Tibial nerve (tissue), 4 donors: ENCODE results near the gene NOS1. TPM values are rescaled to one million over a fixed set of nuclear protein-coding genes. Genes with fewer than 3 reads are reported as not detected.

ENCODE experiments used
- DNase-seq, 2 donors: peaks; one replicate each; pipeline ENCODE4 v3.0.0-alpha.2; 2019; ENCODE audit warnings: low spot score in 2 of 2
- H3K27ac ChIP-seq, 4 donors: fragments of 200-600 bp; sonication (generic) in 3 of 4; one replicate each; pipeline ENCODE4 v1.5.1; 2017 to 2019; ENCODE audit warnings: mild to moderate bottlenecking in 1 of 4
- H3K27me3 ChIP-seq, 2 donors: fragments of 200-600 bp; sonication (generic) in 1 of 2; one replicate each; pipeline versions ENCODE4 v1.5.1 to v1.6.0; 2017 to 2019
- H3K36me3 ChIP-seq, 3 donors: fragments of 200-600 bp; sonication (generic); one replicate each; pipeline ENCODE4 v1.5.1; 2018 to 2019
- H3K4me1 ChIP-seq, 4 donors: fragments of 200-600 bp; sonication (generic) in 3 of 4; one replicate each; pipeline ENCODE4 v1.5.1; 2017 to 2019
- H3K4me3 ChIP-seq, 4 donors: fragments of 200-600 bp; sonication (generic) in 3 of 4; one replicate each; pipeline ENCODE4 v1.5.1; 2017 to 2019; ENCODE audit warnings: mild to moderate bottlenecking in 1 of 4, moderate library complexity in 1 of 4
- H3K9me3 ChIP-seq, 4 donors: fragments of 200-600 bp; sonication (generic) in 3 of 4; one replicate each; pipeline ENCODE4 v1.5.1; 2017 to 2019
- EP300 ChIP-seq, 2 donors: sonication (generic); formaldehyde crosslinking; IDR thresholded peaks; one replicate each; pipeline ENCODE4 v1.6.1; 2017; ENCODE audit warnings: antibody characterized with exemption in 2 of 2, mild to moderate bottlenecking in 1 of 2
- POLR2A ChIP-seq, 2 donors: fragments of 450-650 bp; IDR thresholded peaks; one replicate each; pipeline ENCODE4 v1.6.1; 2017; ENCODE audit warnings: antibody characterized with exemption in 2 of 2, mild to moderate bottlenecking in 2 of 2, moderate library complexity in 2 of 2
- WGBS, 2 donors: methylation state at CpG; one replicate each; pipeline ENCODE4 v1.1.5; 2018; 5-methylcytosine and 5-hydroxymethylcytosine counted together
- total RNA-seq, 4 donors: library from RNA; depleted of rRNA; stranded (reverse); fragments of >200 nt; gene quantifications; one replicate each; pipeline ENCODE4 v1.1.0, GENCODE V29; 2016
- TF ChIP-seq, protein P1 (sequence below), 5 experiments: fragments of 200-600 bp in 3 of 5; fragments of 450-650 bp in 2 of 5; sonication (generic) in 3 of 5; IDR thresholded peaks; one replicate each; pipeline ENCODE4 v1.5.1; 2016 to 2019; ENCODE audit warnings: antibody characterized with exemption in 5 of 5, mild to moderate bottlenecking in 3 of 5, moderate library complexity in 2 of 5

The NOS1 gene
- total RNA-seq, 4 donors from 2014 or later: 6.9 to 32.4 (median 28.1) TPM

DNA sequence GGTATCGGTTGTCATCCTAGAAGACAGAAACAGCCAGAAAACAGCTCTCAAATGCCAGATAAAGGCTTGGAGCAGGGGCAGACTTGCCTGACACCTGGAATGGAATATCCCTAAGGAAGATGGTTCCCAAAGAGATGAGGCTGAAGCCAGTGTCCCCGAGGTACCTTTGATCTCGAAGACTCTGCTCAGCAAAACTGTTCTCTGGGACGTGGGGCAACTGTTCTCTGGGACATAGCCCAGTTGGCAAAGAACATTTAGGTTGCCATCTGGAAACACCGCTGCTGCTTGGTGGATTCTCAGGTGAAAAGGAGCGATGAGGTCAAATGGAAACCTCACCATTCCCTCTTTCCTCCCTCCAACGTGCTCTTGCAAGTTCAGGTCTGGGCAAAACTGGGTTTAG lies 143.3 kb downstream of the NOS1 start:
- H3K36me3 ChIP-seq: no peaks in the 10 kb centered on the region
- 73 to 84% methylated on average over 7 of the region's 7 CpGs for WGBS, 2 donors
- no peaks in the 10 kb centered on the region for H3K27me3 ChIP-seq
- no peaks in the 10 kb centered on the region for H3K9me3 ChIP-seq
- TF ChIP-seq, protein P1, sequence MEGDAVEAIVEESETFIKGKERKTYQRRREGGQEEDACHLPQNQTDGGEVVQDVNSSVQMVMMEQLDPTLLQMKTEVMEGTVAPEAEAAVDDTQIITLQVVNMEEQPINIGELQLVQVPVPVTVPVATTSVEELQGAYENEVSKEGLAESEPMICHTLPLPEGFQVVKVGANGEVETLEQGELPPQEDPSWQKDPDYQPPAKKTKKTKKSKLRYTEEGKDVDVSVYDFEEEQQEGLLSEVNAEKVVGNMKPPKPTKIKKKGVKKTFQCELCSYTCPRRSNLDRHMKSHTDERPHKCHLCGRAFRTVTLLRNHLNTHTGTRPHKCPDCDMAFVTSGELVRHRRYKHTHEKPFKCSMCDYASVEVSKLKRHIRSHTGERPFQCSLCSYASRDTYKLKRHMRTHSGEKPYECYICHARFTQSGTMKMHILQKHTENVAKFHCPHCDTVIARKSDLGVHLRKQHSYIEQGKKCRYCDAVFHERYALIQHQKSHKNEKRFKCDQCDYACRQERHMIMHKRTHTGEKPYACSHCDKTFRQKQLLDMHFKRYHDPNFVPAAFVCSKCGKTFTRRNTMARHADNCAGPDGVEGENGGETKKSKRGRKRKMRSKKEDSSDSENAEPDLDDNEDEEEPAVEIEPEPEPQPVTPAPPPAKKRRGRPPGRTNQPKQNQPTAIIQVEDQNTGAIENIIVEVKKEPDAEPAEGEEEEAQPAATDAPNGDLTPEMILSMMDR (IDR thresholded peaks at IDR 0.05): no peak
- no peak for TF ChIP-seq EP300 (IDR thresholded peaks at IDR 0.05)
- no peak for TF ChIP-seq POLR2A (IDR thresholded peaks at IDR 0.05)
- no peak for DNase-seq
- no peak overlapping the region for H3K27ac ChIP-seq
- H3K4me3 ChIP-seq: no peak overlapping the region
- H3K4me1 ChIP-seq: no peaks in the 10 kb centered on the region

DNA sequence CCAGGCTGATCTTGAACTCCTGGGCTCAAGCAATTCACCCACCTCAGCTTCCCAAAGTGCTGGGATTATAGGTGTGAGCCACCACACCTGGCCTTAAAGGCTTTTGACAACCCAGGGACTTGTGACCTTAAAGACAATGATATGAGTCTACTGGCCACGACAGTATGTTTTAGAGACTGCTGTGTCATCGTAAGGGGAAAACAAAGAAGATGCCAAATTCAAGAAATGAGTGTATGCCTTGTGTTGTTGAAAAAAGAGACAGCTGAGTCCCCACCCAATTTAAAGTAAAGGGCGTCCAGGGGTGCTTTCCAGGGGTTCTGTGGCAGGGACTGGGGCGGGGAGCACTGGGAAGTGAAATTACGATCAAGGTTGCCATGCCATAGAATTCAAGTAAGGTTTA lies 144.7 kb downstream of the NOS1 start:
- Histone ChIP-seq H3K27ac (no peak overlapping the region), H3K27me3 (no peaks in the 10 kb centered on the region), H3K9me3 (no peaks in the 10 kb centered on the region), H3K4me1 (peaks cover 0 to 4% (median 0%) of the 10 kb centered on the region in 4 donors), H3K4me3 (no peak overlapping the region), H3K36me3 (no peaks in the 10 kb centered on the region)
- DNase-seq: no peak
- no peak for TF ChIP-seq EP300 (IDR thresholded peaks at IDR 0.05)
- TF ChIP-seq POLR2A (IDR thresholded peaks at IDR 0.05): no peak
- TF ChIP-seq, protein P1 (IDR thresholded peaks at IDR 0.05): no peak
- WGBS, 2 donors: 67 to 75% methylated on average over 5 of the region's 5 CpGs

- DNase-seq: no peak
- H3K4me1 ChIP-seq: peaks cover 0 to 4% (median 0%) of the 10 kb centered on the region in 4 donors
- WGBS, 2 donors: 78 to 79% methylated on average over 10 of the region's 10 CpGs
- no peaks in the 10 kb centered on the region for H3K27me3 ChIP-seq
- no peak overlapping the region for H3K4me3 ChIP-seq
- H3K9me3 ChIP-seq: no peaks in the 10 kb centered on the region
- no peak for TF ChIP-seq POLR2A (IDR thresholded peaks at IDR 0.05)
- TF ChIP-seq, protein P1 (IDR thresholded peaks at IDR 0.05): no peak
- TF ChIP-seq EP300 (IDR thresholded peaks at IDR 0.05): no peak
- no peak overlapping the region for H3K27ac ChIP-seq
- H3K36me3 ChIP-seq: no peaks in the 10 kb centered on the region
Observed at GRCh38 chr12:117214797-117215196, 146.6 kb downstream of the NOS1 start.

DNA sequence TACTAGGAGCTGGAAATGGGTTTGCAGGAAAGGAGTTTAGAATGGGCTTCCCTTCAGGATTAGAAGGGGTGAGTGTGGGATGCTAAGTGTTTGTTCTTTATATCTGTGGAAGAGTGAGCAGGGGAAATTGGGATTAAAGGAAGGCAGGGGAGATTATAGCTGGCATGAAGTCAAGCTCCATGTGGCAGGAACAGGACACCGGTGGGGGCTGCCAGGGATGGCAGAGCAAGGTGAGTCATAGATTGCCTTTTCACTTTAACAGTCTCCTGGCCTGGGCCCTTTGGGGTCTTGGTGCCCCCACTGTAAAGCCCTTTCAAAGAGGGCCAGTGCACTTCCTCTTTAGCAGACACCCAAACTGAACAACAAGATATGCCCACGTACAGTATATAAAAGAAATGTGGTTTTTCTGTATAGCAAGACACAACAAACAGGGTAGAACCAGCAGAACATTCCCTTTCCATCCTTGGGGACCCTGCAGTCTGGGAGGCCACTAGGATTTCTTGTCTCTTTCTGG lies 148.1 kb downstream of the NOS1 start:
- Histone ChIP-seq H3K9me3 (no peaks in the 10 kb centered on the region), H3K27me3 (peaks cover 0 to 7% of the 10 kb centered on the region in 2 donors), H3K4me1 (peaks cover 0 to 4% (median 0%) of the 10 kb centered on the region in 4 donors), H3K4me3 (no peak overlapping the region), H3K36me3 (no peaks in the 10 kb centered on the region), H3K27ac (no peak overlapping the region)
- DNase-seq: no peak
- 29 to 46% methylated on average over 2 of the region's 2 CpGs for WGBS, 2 donors
- no peak for TF ChIP-seq POLR2A (IDR thresholded peaks at IDR 0.05)
- no peak for TF ChIP-seq EP300 (IDR thresholded peaks at IDR 0.05)

DNA sequence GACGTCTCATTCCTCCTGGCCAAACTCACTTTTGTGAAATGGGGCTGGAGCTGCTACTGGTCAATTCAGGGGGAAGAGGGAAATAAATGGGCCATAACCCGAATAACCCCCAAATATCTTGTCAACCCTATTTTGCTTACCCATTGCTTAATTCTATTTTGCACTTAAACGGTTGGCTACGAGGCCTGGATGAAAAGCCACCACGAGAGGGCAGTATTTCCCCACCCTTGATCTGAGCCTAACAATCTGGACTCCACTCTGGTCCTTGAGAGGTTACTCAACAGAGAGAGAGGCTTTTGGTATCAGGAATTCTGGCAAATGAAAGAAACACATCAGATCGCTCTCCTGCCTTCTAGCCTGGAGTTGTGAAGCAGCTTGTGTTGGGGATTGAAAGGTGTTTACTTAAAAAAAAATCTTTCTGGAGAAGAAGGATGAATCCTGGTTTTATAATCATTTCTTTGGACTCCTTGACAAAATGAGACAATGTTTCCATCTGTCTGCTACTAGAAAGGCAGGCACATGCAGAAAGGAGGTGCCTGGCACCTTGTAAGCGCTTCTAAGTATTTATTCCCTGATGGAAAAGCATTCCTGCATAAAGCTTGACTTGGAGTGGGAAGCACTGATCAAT lies 148.7 kb downstream of the NOS1 start:
- peak; percentile 74 to 94 for DNase-seq
- H3K4me1 ChIP-seq: peaks cover 0 to 4% (median 0%) of the 10 kb centered on the region in 4 donors
- no peak overlapping the region for H3K27ac ChIP-seq
- H3K9me3 ChIP-seq: no peaks in the 10 kb centered on the region
- H3K4me3 ChIP-seq: no peak overlapping the region
- WGBS, 2 donors: 14 to 17% methylated on average over 7 of the region's 7 CpGs
- TF ChIP-seq POLR2A (IDR thresholded peaks at IDR 0.05) (no peak), EP300 (IDR thresholded peaks at IDR 0.05) (no peak)
- TF ChIP-seq, protein P1 (IDR thresholded peaks at IDR 0.05): peak; percentile 73 to 87 (median 83)
- H3K36me3 ChIP-seq: no peaks in the 10 kb centered on the region
- H3K27me3 ChIP-seq: peaks cover 0 to 7% of the 10 kb centered on the region in 2 donors
